ENCODE data around the gene RABGAP1L.

RABGAP1L gene

DNA sequence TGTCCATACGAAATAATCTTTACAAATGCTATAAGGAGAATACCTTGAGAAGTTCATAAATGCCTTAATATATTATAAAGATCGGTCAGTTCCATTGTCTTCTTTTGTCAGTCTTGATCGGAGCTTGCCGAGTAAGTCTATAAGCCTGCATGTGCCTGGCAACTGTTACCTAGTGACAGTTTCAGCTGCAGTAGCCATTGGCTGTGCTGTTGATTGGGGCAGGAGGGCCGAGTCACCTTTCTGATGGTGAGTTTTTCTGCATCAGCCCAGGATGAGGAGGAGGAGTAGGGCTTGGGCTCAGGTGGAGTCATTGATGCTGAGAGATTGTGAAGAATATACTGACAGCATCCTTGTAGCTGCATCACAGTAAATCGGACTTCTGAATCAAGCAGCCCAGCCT lies 286.5 kb downstream of the RABGAP1L start:
- TF ChIP-seq CTCF (IDR thresholded peaks at IDR 0.05) = no peak
- DNase-seq = no peak
- Mint-ChIP-seq H3K4me1 (no peaks in the 10 kb centered on the region), H3K36me3 (ENCODE audit: low read depth) (no peaks in the 10 kb centered on the region), H3K4me3 (no peak overlapping the region), H3K9me3 (no peaks in the 10 kb centered on the region), H3K27ac (no peak overlapping the region), H3K27me3 (ENCODE audit: low read depth, poor library complexity) (no peaks in the 10 kb centered on the region)

DNA sequence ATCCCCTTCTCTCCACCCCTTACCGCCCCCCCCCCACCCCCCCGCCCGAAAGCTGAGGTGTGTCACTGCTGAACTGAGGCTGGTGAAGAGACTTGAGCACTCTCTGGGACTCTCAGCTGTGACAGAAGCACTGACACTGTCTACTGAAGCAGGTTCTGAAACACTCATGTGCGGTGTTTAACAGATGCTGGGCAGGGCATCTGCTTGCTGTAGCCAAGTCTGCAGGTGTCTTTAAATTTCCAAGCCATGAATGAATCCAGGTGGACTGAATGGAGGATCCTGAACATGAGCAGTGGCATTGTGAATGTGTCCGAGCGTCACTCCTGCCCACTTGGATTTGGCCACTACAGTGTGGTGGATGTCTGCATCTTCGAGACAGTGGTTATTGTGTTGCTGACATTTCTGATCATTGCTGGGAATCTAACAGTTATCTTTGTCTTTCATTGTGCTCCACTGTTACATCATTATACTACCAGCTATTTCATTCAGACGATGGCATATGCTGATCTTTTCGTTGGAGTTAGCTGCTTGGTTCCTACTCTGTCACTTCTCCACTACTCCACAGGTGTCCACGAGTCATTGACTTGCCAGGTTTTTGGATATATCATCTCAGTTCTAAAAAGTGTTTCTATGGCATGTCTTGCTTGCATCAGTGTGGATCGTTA lies 288.7 kb downstream of the RABGAP1L start, which contains the start of gene GPR52:
GPR52 (plus strand) TSS at position 99 of the 665 bp plus-strand sequence; CDS start at position 247, 148 bp downstream.
- Mint-ChIP-seq H3K9me3 (no peaks in the 10 kb centered on the region), H3K36me3 (ENCODE audit: low read depth) (no peaks in the 10 kb centered on the region)
- DNase-seq = no peak

GRCh38 chr1:174448531-174448883 lies 289.2 kb downstream of the RABGAP1L start:
- DNase-seq = no peak
- H3K4me1 Mint-ChIP-seq = no peaks in the 10 kb centered on the region
- H3K4me3 Mint-ChIP-seq = no peak overlapping the region
- H3K9me3 Mint-ChIP-seq = no peaks in the 10 kb centered on the region
- TF ChIP-seq CTCF (IDR thresholded peaks at IDR 0.05) = no peak
- H3K27me3 Mint-ChIP-seq (ENCODE audit: low read depth, poor library complexity) = no peaks in the 10 kb centered on the region
- H3K36me3 Mint-ChIP-seq (ENCODE audit: low read depth) = no peaks in the 10 kb centered on the region
- H3K27ac Mint-ChIP-seq = peak overlapping the region; percentile 2

More for the DNA sequence above, 288.7 kb downstream of the RABGAP1L start, which contains the start of gene GPR52:
- Mint-ChIP-seq H3K4me3 (no peak within 1 kb of the TSS), H3K27me3 (ENCODE audit: low read depth, poor library complexity) (no peaks in the 10 kb centered on the region), H3K4me1 (no peaks in the 10 kb centered on the region), H3K27ac (peak within 1 kb of the TSS; percentile 2)
- TF ChIP-seq CTCF (IDR thresholded peaks at IDR 0.05) = no peak

DNA sequence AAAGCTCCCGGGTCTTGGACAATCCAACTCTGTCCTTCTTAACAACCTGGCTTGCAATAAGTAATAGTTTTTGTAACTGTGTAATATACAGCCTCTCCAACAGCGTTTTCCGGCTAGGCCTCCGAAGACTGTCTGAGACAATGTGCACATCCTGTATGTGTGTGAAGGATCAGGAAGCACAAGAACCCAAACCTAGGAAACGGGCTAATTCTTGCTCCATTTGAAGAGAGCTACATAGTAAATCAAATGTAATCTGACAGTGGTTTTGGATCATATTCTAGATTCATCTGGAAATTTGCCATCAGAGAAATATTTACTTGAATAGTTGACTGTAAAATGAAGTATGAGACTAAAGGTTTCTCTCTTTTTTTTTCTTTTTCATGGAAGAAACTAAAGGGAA lies 289.7 kb downstream of the RABGAP1L start:
- TF ChIP-seq CTCF (IDR thresholded peaks at IDR 0.05) = no peak
- Mint-ChIP-seq H3K4me1 (no peaks in the 10 kb centered on the region), H3K4me3 (no peak overlapping the region), H3K27ac (no peak overlapping the region), H3K27me3 (ENCODE audit: low read depth, poor library complexity) (no peaks in the 10 kb centered on the region), H3K9me3 (no peaks in the 10 kb centered on the region), H3K36me3 (ENCODE audit: low read depth) (no peaks in the 10 kb centered on the region)
- no peak for DNase-seq

DNA sequence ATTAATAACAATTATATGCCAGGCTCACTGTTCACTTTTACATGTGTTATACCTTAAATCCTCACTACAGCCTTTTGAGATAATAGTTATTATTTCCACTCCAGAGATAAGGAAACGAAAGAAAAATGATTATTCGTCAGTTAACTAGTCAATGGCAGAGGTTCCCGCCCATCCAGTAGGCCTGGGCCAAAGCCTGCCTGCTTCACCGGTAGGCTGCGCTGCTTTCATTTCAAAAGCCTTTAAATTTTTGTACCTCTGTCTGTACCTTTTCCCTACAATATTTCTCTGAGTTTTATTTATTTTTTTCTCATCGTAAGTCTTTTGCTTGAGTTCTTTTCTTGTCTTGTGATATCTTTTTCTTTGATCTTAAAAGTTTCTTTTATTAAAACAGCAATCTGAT lies 292.1 kb downstream of the RABGAP1L start:
- no peaks in the 10 kb centered on the region for H3K4me1 Mint-ChIP-seq
- no peak overlapping the region for H3K27ac Mint-ChIP-seq
- TF ChIP-seq CTCF (IDR thresholded peaks at IDR 0.05) = no peak
- H3K9me3 Mint-ChIP-seq = no peaks in the 10 kb centered on the region
- no peaks in the 10 kb centered on the region for H3K36me3 Mint-ChIP-seq (ENCODE audit: low read depth)
- no peak for DNase-seq
- H3K4me3 Mint-ChIP-seq = no peak overlapping the region
- H3K27me3 Mint-ChIP-seq (ENCODE audit: low read depth, poor library complexity) = no peaks in the 10 kb centered on the region

DNA sequence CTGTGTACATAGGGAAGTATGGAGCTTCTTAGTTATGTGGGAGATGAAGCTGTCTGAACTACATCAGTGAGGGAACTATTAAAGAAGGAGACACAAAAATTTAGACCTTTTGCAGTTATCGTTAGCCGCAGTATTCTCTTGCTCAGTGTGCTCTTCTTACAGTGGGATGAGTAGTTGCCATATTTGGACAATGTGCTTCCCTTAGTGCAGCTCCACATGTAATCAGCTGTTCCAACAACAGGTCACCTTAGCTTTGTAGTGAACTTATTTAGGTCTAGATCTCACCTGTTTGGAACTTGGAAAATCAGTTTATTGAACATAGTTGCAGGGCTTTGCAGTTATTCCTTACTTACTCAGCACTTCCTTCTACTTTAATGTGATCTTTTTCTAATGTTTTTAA lies 306.5 kb downstream of the RABGAP1L start:
- Mint-ChIP-seq H3K9me3 (no peaks in the 10 kb centered on the region), H3K4me3 (no peak overlapping the region), H3K36me3 (ENCODE audit: low read depth) (no peaks in the 10 kb centered on the region), H3K27ac (no peak overlapping the region), H3K4me1 (no peaks in the 10 kb centered on the region), H3K27me3 (ENCODE audit: low read depth, poor library complexity) (no peaks in the 10 kb centered on the region)
- no peak for TF ChIP-seq CTCF (IDR thresholded peaks at IDR 0.05)
- no peak for DNase-seq
